IPS-11a (cell line): ENCODE measurements around the gene PHTF2.
"Not testable (repeated sequence)": the region's sequence is repeated elsewhere in the genome, so short reads cannot be mapped to it uniquely, and the experiment has no call there.

Experiments used
- H3K4me3 ChIP-seq: one replicate; pipeline ENCODE4 v1.5.1; 2013; ENCODE audit warnings: low read depth, low read length, control low read depth

Gene PHTF2

GRCh38 chr7:77982926-77983550 is 184.5 kb downstream of the PHTF2 start:
- no peak overlapping the region for H3K4me3 ChIP-seq

- no peak overlapping the region for H3K4me3 ChIP-seq
Observed at GRCh38 chr7:77983973-77984372, 185.4 kb downstream of the PHTF2 start.

- no peak overlapping the region for H3K4me3 ChIP-seq
Observed at GRCh38 chr7:77985232-77985973, 186.8 kb downstream of the PHTF2 start.

GRCh38 chr7:77985974-77986339 is 187.4 kb downstream of the PHTF2 start:
- no peak overlapping the region for H3K4me3 ChIP-seq

GRCh38 chr7:77989981-77990566 is 191.5 kb downstream of the PHTF2 start:
- no peak overlapping the region for H3K4me3 ChIP-seq

GRCh38 chr7:77991656-77992055 is 193.1 kb downstream of the PHTF2 start:
- H3K4me3 ChIP-seq, result no peak overlapping the region

- no peak overlapping the region for H3K4me3 ChIP-seq
Observed at GRCh38 chr7:77993838-77994237, 195.3 kb downstream of the PHTF2 start.

- no peak overlapping the region for H3K4me3 ChIP-seq
Observed at GRCh38 chr7:77995717-77996116, 197.1 kb downstream of the PHTF2 start.

GRCh38 chr7:77999168-77999567 is 200.6 kb downstream of the PHTF2 start:
- not testable (repeated sequence) for H3K4me3 ChIP-seq

- H3K4me3 ChIP-seq, result no peak overlapping the region
Observed at GRCh38 chr7:78002021-78002420, 203.4 kb downstream of the PHTF2 start.

- H3K4me3 ChIP-seq, result no peak overlapping the region
Observed at GRCh38 chr7:78002715-78003114, 204.1 kb downstream of the PHTF2 start.

- no peak overlapping the region for H3K4me3 ChIP-seq
Observed at GRCh38 chr7:78006063-78006755, 207.6 kb downstream of the PHTF2 start.
